HG02852 (cell line): ENCODE data around the gene TSPAN18.

ENCODE experiments used
- ATAC-seq: cut with Tn5 transposase; IDR thresholded peaks from one replicate; pipeline ENCODE4 v1.9.1; 2021; ENCODE audit warnings: mild to moderate bottlenecking, moderate library complexity; ENCODE audit not compliant: unreplicated experiment

The TSPAN18 gene

GRCh38 chr11:44736791-44737190 is 10.0 kb downstream of the TSPAN18 start:
- no peak for ATAC-seq

GRCh38 chr11:44737245-44738085 is 10.7 kb downstream of the TSPAN18 start:
- no peak for ATAC-seq

- ATAC-seq = no peak
These were observed 12.0 kb downstream of the TSPAN18 start for GRCh38 chr11:44738791-44739190.

GRCh38 chr11:44740967-44741366 is 14.2 kb downstream of the TSPAN18 start:
- no peak for ATAC-seq

GRCh38 chr11:44741976-44742375 is 15.2 kb downstream of the TSPAN18 start:
- ATAC-seq = no peak

GRCh38 chr11:44742508-44743246 is 15.9 kb downstream of the TSPAN18 start:
- no peak for ATAC-seq

GRCh38 chr11:44743326-44743725 is 16.6 kb downstream of the TSPAN18 start:
- ATAC-seq = no peak

GRCh38 chr11:44743959-44744557 is 17.3 kb downstream of the TSPAN18 start:
- ATAC-seq = no peak

- ATAC-seq = no peak
These were observed 20.1 kb downstream of the TSPAN18 start for GRCh38 chr11:44746894-44747293.

GRCh38 chr11:44747316-44747715 is 20.6 kb downstream of the TSPAN18 start:
- ATAC-seq = no peak

GRCh38 chr11:44747836-44748235 is 21.1 kb downstream of the TSPAN18 start:
- no peak for ATAC-seq

- ATAC-seq = no peak
These were observed 21.8 kb downstream of the TSPAN18 start for GRCh38 chr11:44748606-44749005.

GRCh38 chr11:44749189-44749588 is 22.4 kb downstream of the TSPAN18 start:
- no peak for ATAC-seq

GRCh38 chr11:44750551-44751465 is 24.0 kb downstream of the TSPAN18 start:
- no peak for ATAC-seq

GRCh38 chr11:44752300-44752699 is 25.5 kb downstream of the TSPAN18 start:
- ATAC-seq = no peak

GRCh38 chr11:44752713-44753112 is 26.0 kb downstream of the TSPAN18 start:
- no peak for ATAC-seq

- no peak for ATAC-seq
These were observed 27.3 kb downstream of the TSPAN18 start for GRCh38 chr11:44753961-44754645.

GRCh38 chr11:44754876-44755555 is 28.3 kb downstream of the TSPAN18 start:
- no peak for ATAC-seq
